Activated CD8-positive, alpha-beta memory T cell treated with anti-CD3 and anti-CD28 coated beads, Interleukin-2, amount 50 U/mL, for 1 hour (primary cell): ENCODE results near the gene SLIT3.
"Not testable (repeated sequence)": the region's sequence is repeated elsewhere in the genome, so short reads cannot be mapped to it uniquely, and the experiment has no call there.

Source experiments
- DNase-seq: peaks from one replicate; pipeline ENCODE4 v3.0.0-alpha.2; 2020; ENCODE audit errors: extremely low read depth

Gene SLIT3

GRCh38 chr5:169219351-169219750 lies 81.6 kb downstream of the SLIT3 start:
- DNase-seq: no peak

- DNase-seq: no peak
Measured at GRCh38 chr5:169218861-169219260, 82.1 kb downstream of the SLIT3 start.

DNA sequence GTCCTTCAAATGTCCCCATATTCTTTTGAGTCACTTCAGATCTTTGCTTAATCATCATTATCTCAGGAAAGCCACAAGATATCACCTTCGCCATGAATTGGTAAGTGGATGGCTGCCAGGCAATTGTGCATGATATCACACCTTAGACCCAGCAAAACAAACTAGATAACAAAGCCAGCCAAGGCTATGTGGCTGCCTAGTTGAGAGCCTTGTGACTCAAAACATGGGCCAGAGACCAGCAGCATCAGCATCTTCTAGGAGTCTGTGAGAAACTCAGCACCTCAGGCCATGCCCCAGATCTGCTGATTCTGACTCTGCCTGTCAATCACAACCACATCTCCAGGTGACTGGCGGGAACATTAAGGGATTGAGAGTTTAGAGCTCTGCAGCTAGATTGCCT lies 82.8 kb downstream of the SLIT3 start:
- no peak for DNase-seq

- no peak for DNase-seq
Measured at GRCh38 chr5:169216866-169217265, 84.1 kb downstream of the SLIT3 start.

GRCh38 chr5:169213479-169213878 lies 87.5 kb downstream of the SLIT3 start:
- no peak for DNase-seq

GRCh38 chr5:169211761-169212160 lies 89.2 kb downstream of the SLIT3 start:
- not testable (repeated sequence) for DNase-seq

DNA sequence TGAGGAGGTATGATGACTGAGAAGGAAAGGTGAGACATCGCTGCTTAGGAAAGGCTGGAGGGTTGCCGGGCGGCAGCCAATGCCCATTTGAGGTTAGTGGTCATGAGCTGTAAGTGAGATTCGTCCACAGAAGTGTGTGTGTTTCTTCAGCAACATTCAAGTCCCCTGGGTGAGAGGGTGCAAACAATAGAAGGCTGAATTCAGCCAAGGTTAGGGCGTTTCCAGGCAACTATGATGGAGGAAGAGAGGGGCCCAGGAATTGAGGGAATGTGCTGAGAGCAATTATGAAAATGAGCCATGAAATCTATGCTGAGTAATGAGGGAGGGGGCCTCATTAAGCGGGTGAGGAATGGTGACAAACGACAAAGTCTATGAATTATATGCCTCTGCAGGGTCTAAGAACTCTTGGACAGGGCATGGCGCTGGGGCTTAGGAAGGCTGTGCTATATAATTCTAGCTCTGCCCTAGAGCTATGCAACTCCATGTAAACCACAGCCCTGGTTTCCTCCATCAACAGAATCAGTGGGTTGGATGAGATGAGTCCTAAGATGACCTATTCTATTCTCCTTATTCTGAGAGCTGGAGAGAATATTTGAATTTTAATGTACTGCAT lies 96.0 kb downstream of the SLIT3 start:
- DNase-seq: no peak

GRCh38 chr5:169202969-169203368 lies 98.0 kb downstream of the SLIT3 start:
- DNase-seq: no peak

DNA sequence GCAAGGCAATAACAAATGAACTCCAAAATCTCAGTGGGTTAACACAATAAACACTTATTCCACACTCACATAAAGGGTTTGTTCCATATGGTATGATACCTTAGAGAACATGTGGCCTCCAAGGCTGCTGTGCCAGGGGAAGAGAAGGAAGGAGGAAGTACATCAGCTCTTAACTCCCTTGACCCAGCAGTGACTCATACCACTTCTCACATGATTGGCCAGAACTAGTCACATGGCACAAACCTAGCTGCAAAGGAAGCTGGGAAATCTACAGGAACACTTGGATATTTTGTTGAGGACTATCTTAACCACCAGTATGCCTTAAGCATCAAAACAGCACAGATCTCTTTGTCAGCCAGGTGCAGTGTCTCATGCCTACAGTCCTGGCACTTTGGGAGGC lies 99.3 kb downstream of the SLIT3 start:
- DNase-seq: no peak

GRCh38 chr5:169200125-169200778 lies 100.7 kb downstream of the SLIT3 start:
- DNase-seq: no peak

GRCh38 chr5:169197343-169197742 lies 103.6 kb downstream of the SLIT3 start:
- DNase-seq: no peak

DNA sequence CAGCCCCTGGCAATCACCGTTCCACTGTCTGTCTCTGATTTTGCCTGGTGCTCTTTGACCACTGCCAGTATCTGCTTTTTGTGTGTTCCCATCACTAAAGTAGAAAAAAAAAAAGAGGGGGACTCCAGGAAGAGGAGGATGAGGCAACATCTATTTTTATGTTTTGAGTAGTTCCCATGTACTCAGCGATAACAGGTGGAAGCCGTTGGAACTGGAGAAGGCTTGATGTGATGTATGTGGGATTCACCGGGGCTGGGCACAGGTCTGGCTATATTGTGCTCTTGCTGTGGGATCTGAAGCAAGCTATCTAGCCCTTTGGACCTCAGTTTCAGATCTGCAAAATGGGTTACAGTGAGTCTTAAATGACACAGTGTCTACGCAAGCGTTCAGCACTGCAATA lies 104.9 kb downstream of the SLIT3 start:
- DNase-seq: no peak

DNA sequence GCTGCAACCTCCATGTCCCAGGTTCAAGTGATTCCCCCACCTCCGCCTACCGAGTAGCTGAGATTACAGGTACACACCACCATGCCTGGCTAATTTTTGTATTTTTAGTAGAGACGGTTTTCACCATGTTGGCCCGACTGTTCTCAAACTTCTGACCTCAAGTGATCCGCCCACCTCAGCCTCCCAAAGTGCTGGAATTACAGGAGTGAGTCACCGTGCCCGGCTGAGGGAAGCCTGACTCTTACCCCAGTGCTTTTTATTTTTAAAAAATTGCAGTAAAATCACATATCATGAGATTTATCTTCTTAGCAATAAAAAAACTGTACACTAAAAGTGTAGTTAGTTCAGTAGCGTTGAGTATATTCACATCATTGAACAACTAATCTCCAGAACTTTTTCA lies 105.3 kb downstream of the SLIT3 start:
- DNase-seq: no peak

DNA sequence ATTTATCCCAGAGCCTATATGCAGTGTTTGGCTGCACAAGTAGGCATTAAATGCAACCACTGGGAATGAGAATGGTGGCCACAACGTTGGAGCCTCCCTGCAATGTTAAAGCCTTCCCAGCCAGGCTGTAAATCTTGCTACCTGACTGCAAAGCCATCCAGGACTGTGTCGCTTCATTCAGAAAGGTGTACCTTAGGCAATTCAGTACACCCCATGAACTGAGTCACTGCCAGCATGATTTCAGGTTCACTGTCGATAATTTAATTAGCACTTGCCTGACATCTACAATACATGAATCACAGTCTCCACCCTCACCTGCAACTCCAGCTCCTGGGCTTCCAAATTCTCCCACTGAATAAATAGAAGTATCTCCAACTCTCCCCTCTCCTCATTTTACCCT lies 108.4 kb downstream of the SLIT3 start:
- no peak for DNase-seq

DNA sequence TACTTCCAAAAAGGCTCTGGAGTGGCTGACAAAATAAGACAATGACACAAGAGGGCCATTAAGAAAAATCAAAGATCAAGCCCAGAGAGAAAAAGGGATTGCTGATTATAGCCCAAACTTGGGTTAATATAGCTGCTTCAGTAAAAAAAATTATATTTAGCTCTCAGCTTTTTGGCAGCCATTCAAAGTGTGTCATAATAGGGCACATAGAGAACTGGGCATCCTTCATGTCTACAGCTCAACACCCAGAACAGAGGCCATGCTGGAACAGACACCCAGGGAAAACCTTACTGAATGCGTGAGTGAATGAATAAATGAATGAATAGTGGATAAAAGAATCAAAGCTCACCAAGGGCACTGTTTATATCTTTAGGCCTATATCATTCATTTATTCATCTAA lies 110.1 kb downstream of the SLIT3 start:
- no peak for DNase-seq

- DNase-seq: no peak
Measured at GRCh38 chr5:169185626-169186025, 115.3 kb downstream of the SLIT3 start.

GRCh38 chr5:169183576-169183975 lies 117.4 kb downstream of the SLIT3 start:
- no peak for DNase-seq

- DNase-seq: no peak
Measured at GRCh38 chr5:169182797-169183196, 118.1 kb downstream of the SLIT3 start.

DNA sequence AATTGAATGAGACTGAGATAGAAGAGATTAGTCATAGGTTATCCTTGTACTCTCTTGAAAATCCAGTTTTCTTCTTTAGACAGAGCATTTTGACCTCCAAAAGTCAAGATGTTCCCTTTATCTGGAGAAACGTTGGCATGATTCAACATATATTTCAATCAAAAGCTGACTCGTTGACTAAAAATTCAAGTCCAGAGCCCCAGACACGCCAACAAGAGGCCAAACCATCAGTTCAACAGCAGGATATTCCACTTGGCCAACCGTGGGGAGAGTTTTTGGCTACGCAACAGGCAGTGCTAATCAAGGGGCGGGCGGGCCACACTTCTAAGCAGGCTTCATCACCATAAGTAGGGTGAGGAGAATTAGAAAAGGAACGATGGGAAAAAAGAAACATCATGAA lies 119.1 kb downstream of the SLIT3 start:
- DNase-seq: no peak

DNA sequence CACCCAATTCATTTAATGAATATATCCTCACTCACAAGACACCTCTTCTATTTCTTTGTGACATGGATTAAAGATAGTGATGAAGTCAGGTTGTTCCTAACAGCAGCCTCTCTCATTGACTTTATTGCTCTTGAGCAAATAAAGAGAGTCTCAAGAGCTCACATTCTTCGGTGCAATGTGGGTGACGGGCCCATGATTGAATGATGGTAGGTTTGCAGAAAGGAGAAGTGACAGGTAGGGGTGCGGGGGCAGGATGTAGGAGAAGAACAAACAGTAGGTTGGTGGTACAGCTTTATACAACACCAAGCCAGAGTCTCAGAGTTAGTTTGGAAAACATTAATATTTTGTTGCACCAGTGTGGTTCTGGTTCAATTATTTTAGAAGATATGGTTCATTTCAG lies 122.2 kb downstream of the SLIT3 start:
- no peak for DNase-seq

- no peak for DNase-seq
Measured at GRCh38 chr5:169178274-169178673, 122.7 kb downstream of the SLIT3 start.

GRCh38 chr5:169176709-169177694 lies 123.9 kb downstream of the SLIT3 start:
- no peak for DNase-seq

GRCh38 chr5:169175733-169176132 lies 125.2 kb downstream of the SLIT3 start:
- no peak for DNase-seq
